IPS-20b (cell line): Measurements from ENCODE around the gene ESAM.
"Not testable (repeated sequence)": the region's sequence is repeated elsewhere in the genome, so short reads cannot be mapped to it uniquely, and the experiment has no call there.

Experiments
- H3K27ac ChIP-seq: one replicate; pipeline ENCODE4 v1.5.1; 2013; ENCODE audit warnings: low read length
- H3K27me3 ChIP-seq: 2 replicates; pipeline ENCODE4 v1.6.1; 2013; ENCODE audit warnings: mild to moderate bottlenecking, low read length, inconsistent platforms; ENCODE audit not compliant: insufficient read depth
- H3K36me3 ChIP-seq: 2 replicates; pipeline ENCODE4 v1.6.1; 2013; ENCODE audit warnings: low read depth, mild to moderate bottlenecking, inconsistent platforms, low read length, moderate library complexity; ENCODE audit not compliant: insufficient read depth
- H3K4me1 ChIP-seq: 2 replicates; pipeline ENCODE4 v1.6.1; 2013; ENCODE audit warnings: mild to moderate bottlenecking, control low read depth, inconsistent platforms, low read length, moderate library complexity; ENCODE audit not compliant: insufficient read depth
- H3K4me3 ChIP-seq: 2 replicates; pipeline ENCODE4 v1.5.1; 2013; ENCODE audit warnings: mild to moderate bottlenecking, low read length, inconsistent platforms
- H3K9ac ChIP-seq: 2 replicates; pipeline ENCODE4 v1.6.1; 2013; ENCODE audit warnings: low read depth, mild to moderate bottlenecking, inconsistent platforms, low read length, moderate library complexity
- H3K9me3 ChIP-seq: 2 replicates; pipeline ENCODE4 v1.6.1; 2013; ENCODE audit warnings: mild to moderate bottlenecking, low read depth, low read length, inconsistent platforms; ENCODE audit not compliant: insufficient read depth

The ESAM gene

GRCh38 chr11:124796312-124796711 is 34.2 kb upstream of the ESAM start:
- peaks cover 37% of the 10 kb centered on the region for H3K4me1 ChIP-seq

GRCh38 chr11:124793466-124794278 is 31.6 kb upstream of the ESAM start:
- peaks cover 36% of the 10 kb centered on the region for H3K4me1 ChIP-seq
- H3K9ac ChIP-seq = 0 out of 2 replicates have a peak overlapping the region, but pooled peaks have one; percentile 49
- no peaks in the 10 kb centered on the region for H3K9me3 ChIP-seq
- no peaks in the 10 kb centered on the region for H3K27me3 ChIP-seq
- no peak overlapping the region for H3K27ac ChIP-seq
- H3K4me3 ChIP-seq = peak overlapping the region; percentile 51; the same call in 1 of the 2 replicates
- no peaks in the 10 kb centered on the region for H3K36me3 ChIP-seq

More at GRCh38 chr11:124796312-124796711, 34.2 kb upstream of the ESAM start:
- no peaks in the 10 kb centered on the region for H3K9me3 ChIP-seq
- no peak overlapping the region for H3K9ac ChIP-seq
- H3K27me3 ChIP-seq = no peaks in the 10 kb centered on the region
- no peak overlapping the region for H3K4me3 ChIP-seq
- H3K36me3 ChIP-seq = no peaks in the 10 kb centered on the region
- H3K27ac ChIP-seq = no peak overlapping the region

GRCh38 chr11:124791626-124792341 is 29.7 kb upstream of the ESAM start:
- Histone ChIP-seq H3K4me3 (peak overlapping the region; percentile 36; the same call in 1 of the 2 replicates), H3K27me3 (no peaks in the 10 kb centered on the region), H3K27ac (no peak overlapping the region), H3K9me3 (no peaks in the 10 kb centered on the region), H3K36me3 (no peaks in the 10 kb centered on the region), H3K4me1 (peaks cover 24% of the 10 kb centered on the region), H3K9ac (no peak overlapping the region)

- H3K4me3 ChIP-seq = no peak overlapping the region
- H3K27me3 ChIP-seq = no peaks in the 10 kb centered on the region
- peaks cover 18% of the 10 kb centered on the region for H3K4me1 ChIP-seq
- H3K9me3 ChIP-seq = no peaks in the 10 kb centered on the region
- no peaks in the 10 kb centered on the region for H3K36me3 ChIP-seq
- no peak overlapping the region for H3K27ac ChIP-seq
- no peak overlapping the region for H3K9ac ChIP-seq
These were observed 26.4 kb upstream of the ESAM start for GRCh38 chr11:124788521-124788920.

GRCh38 chr11:124784051-124784450 is 22.0 kb upstream of the ESAM start:
- Histone ChIP-seq H3K27me3 (no peaks in the 10 kb centered on the region), H3K4me3 (no peak overlapping the region), H3K27ac (no peak overlapping the region), H3K9ac (no peak overlapping the region), H3K36me3 (no peaks in the 10 kb centered on the region), H3K9me3 (no peaks in the 10 kb centered on the region), H3K4me1 (no peaks in the 10 kb centered on the region)

- no peaks in the 10 kb centered on the region for H3K9me3 ChIP-seq
- H3K4me1 ChIP-seq = no peaks in the 10 kb centered on the region
- no peak overlapping the region for H3K27ac ChIP-seq
- no peak overlapping the region for H3K4me3 ChIP-seq
- no peaks in the 10 kb centered on the region for H3K27me3 ChIP-seq
- no peak overlapping the region for H3K9ac ChIP-seq
- no peaks in the 10 kb centered on the region; the same call in 1 of the 2 replicates for H3K36me3 ChIP-seq
These were observed 20.9 kb upstream of the ESAM start for GRCh38 chr11:124783002-124783401.

GRCh38 chr11:124779568-124779967 is 17.5 kb upstream of the ESAM start:
- no peak overlapping the region for H3K27ac ChIP-seq

GRCh38 chr11:124778281-124778680 is 16.2 kb upstream of the ESAM start:
- no peak overlapping the region for H3K9ac ChIP-seq
- peaks cover 18% of the 10 kb centered on the region for H3K36me3 ChIP-seq
- H3K9me3 ChIP-seq = no peaks in the 10 kb centered on the region
- H3K27me3 ChIP-seq = no peaks in the 10 kb centered on the region
- no peak overlapping the region for H3K27ac ChIP-seq
- no peaks in the 10 kb centered on the region for H3K4me1 ChIP-seq
- H3K4me3 ChIP-seq = no peak overlapping the region

More at GRCh38 chr11:124779568-124779967, 17.5 kb upstream of the ESAM start:
- Histone ChIP-seq H3K27me3 (no peaks in the 10 kb centered on the region), H3K4me3 (no peak overlapping the region), H3K36me3 (peaks cover 10% of the 10 kb centered on the region), H3K9me3 (no peaks in the 10 kb centered on the region), H3K4me1 (no peaks in the 10 kb centered on the region), H3K9ac (no peak overlapping the region)

GRCh38 chr11:124776865-124777645 is 15.0 kb upstream of the ESAM start:
- Histone ChIP-seq H3K36me3 (peaks cover 30% of the 10 kb centered on the region), H3K4me1 (no peaks in the 10 kb centered on the region), H3K9ac (no peak overlapping the region), H3K27ac (no peak overlapping the region), H3K27me3 (no peaks in the 10 kb centered on the region), H3K9me3 (no peaks in the 10 kb centered on the region), H3K4me3 (no peak overlapping the region)

GRCh38 chr11:124770959-124771358 is 8.9 kb upstream of the ESAM start:
- H3K4me3 ChIP-seq, H3K9ac ChIP-seq, H3K4me1 ChIP-seq, H3K9me3 ChIP-seq, H3K27ac ChIP-seq, H3K27me3 ChIP-seq: not testable (repeated sequence)
- H3K36me3 ChIP-seq = peaks cover 75% of the 10 kb centered on the region
